Endodermal cell (in vitro differentiated cells): ENCODE results near the gene VPS45. TPM values are rescaled to one million over a fixed set of nuclear protein-coding genes. Genes with fewer than 3 reads are reported as not detected.

Experiments
- DNase-seq: peaks from one replicate; pipeline ENCODE4 v3.0.0-alpha.2; 2017
- H3K27ac ChIP-seq: 2 replicates; pipeline ENCODE4 v1.5.1; 2013; ENCODE audit warnings: mild to moderate bottlenecking, low read depth, low read length, moderate library complexity
- H3K27me3 ChIP-seq: 2 replicates; pipeline ENCODE4 v1.6.1; 2013; ENCODE audit warnings: mild to moderate bottlenecking, low read length, moderate library complexity; ENCODE audit not compliant: insufficient read depth, control insufficient read depth, poor library complexity, severe bottlenecking
- H3K36me3 ChIP-seq: 2 replicates; pipeline ENCODE4 v1.7.0; 2013; ENCODE audit warnings: mild to moderate bottlenecking, low read length, moderate library complexity; ENCODE audit not compliant: control insufficient read depth, insufficient read depth
- H3K4me1 ChIP-seq: one replicate; pipeline ENCODE4 v1.7.0; 2013; ENCODE audit warnings: low read length; ENCODE audit not compliant: control insufficient read depth, insufficient read depth
- H3K4me3 ChIP-seq: 2 replicates; pipeline ENCODE4 v1.5.1; 2013; ENCODE audit warnings: mild to moderate bottlenecking, low read length, moderate library complexity
- H3K9ac ChIP-seq: 2 replicates; pipeline ENCODE4 v1.6.1; 2013; ENCODE audit warnings: mild to moderate bottlenecking, low read length, moderate library complexity; ENCODE audit not compliant: poor library complexity, severe bottlenecking; ENCODE audit errors: extremely low read depth
- H3K9me3 ChIP-seq: 2 replicates; pipeline ENCODE4 v1.6.1; 2013; ENCODE audit warnings: mild to moderate bottlenecking, low read length, moderate library complexity; ENCODE audit not compliant: control insufficient read depth
- H3K27ac Mint-ChIP-seq: 2 replicates; pipeline ENCODE4 v1.8.0; 2020; ENCODE audit warnings: mixed read lengths
- H3K27me3 Mint-ChIP-seq: 2 replicates; pipeline ENCODE4 v1.8.0; 2021; ENCODE audit warnings: mild to moderate bottlenecking, mixed read lengths; ENCODE audit not compliant: insufficient read depth
- H3K36me3 Mint-ChIP-seq: 2 replicates; pipeline ENCODE4 v1.8.0; 2020; ENCODE audit warnings: low read depth, mixed read lengths
- H3K4me1 Mint-ChIP-seq: 2 replicates; pipeline ENCODE4 v1.8.0; 2020; ENCODE audit warnings: mixed read lengths
- H3K4me3 Mint-ChIP-seq: 2 replicates; pipeline ENCODE4 v1.8.0; 2020; ENCODE audit warnings: mild to moderate bottlenecking, moderate library complexity, mixed read lengths
- H3K9me3 Mint-ChIP-seq: 2 replicates; pipeline ENCODE4 v1.8.0; 2020; ENCODE audit warnings: mild to moderate bottlenecking, mixed read lengths
- CTCF ChIP-seq: fragments of 200-600 bp; sonication (generic); conservative IDR thresholded peaks from 2 replicates; pipeline ENCODE4 v1.5.0; 2021; ENCODE audit warnings: antibody characterized with exemption, mild to moderate bottlenecking
- WGBS, 2 experiments: methylation state at CpG; one replicate each; pipeline versions ENCODE4 v1.1.5 to v1.1.7; 2013; ENCODE audit warnings: missing lambda C conversion rate in 2 of 2, mixed read lengths in 1 of 2; ENCODE audit not compliant: insufficient coverage in 1 of 2, insufficient read length in 1 of 2; 5-methylcytosine and 5-hydroxymethylcytosine counted together
- total RNA-seq, 2 donors: library from RNA; stranded (reverse); fragmentation: NEBNext Ultra II Directional in 1 of 2; extraction: Animal tissue kit (Norgen Biotek cat#: 25700) in 1 of 2; gene quantifications; 2 replicates in 1 of 2; 3 replicates in 1 of 2; pipeline ENCODE4 v1.2.1, GENCODE V29; 2021

VPS45 gene
- total RNA-seq, 2 donors from 2014 or later: 32.6 to 35.0 TPM

GRCh38 chr1:150168960-150169601, 101.5 kb downstream of the VPS45 start:
- Histone ChIP-seq H3K9ac (no peak overlapping the region), H3K36me3 (no peaks in the 10 kb centered on the region), H3K27me3 (no peaks in the 10 kb centered on the region), H3K4me1 (no peaks in the 10 kb centered on the region), H3K4me3 (no peak overlapping the region), H3K9me3 (no peaks in the 10 kb centered on the region), H3K27ac (no peak overlapping the region)
- H3K4me1 Mint-ChIP-seq: peaks cover 10% of the 10 kb centered on the region
- H3K27me3 Mint-ChIP-seq: no peaks in the 10 kb centered on the region
- H3K4me3 Mint-ChIP-seq: no peak overlapping the region
- DNase-seq: peak; percentile 90
- no peaks in the 10 kb centered on the region for H3K9me3 Mint-ChIP-seq
- H3K27ac Mint-ChIP-seq: no peak overlapping the region
- peak; percentile 89 for TF ChIP-seq CTCF
- no peaks in the 10 kb centered on the region for H3K36me3 Mint-ChIP-seq
- WGBS, 2 experiments: 58 to 83% methylated on average over 2 to 6 of the region's 6 CpGs

- Histone ChIP-seq H3K9me3 (no peaks in the 10 kb centered on the region), H3K4me1 (no peaks in the 10 kb centered on the region), H3K27ac (no peak overlapping the region), H3K36me3 (no peaks in the 10 kb centered on the region), H3K27me3 (no peaks in the 10 kb centered on the region), H3K9ac (no peak overlapping the region), H3K4me3 (no peak overlapping the region)
- DNase-seq: no peak
- 92 to 100% methylated on average over 1 to 2 of the region's 2 CpGs for WGBS, 2 experiments
- H3K4me3 Mint-ChIP-seq: no peak overlapping the region
- H3K4me1 Mint-ChIP-seq: no peaks in the 10 kb centered on the region
- H3K36me3 Mint-ChIP-seq: no peaks in the 10 kb centered on the region
- H3K27me3 Mint-ChIP-seq: no peaks in the 10 kb centered on the region
- no peaks in the 10 kb centered on the region for H3K9me3 Mint-ChIP-seq
- no peak overlapping the region for H3K27ac Mint-ChIP-seq
- TF ChIP-seq CTCF: no peak
Measured at GRCh38 chr1:150171801-150172200, 104.2 kb downstream of the VPS45 start.

GRCh38 chr1:150173141-150173585, 105.6 kb downstream of the VPS45 start:
- Histone ChIP-seq H3K9ac (no peak overlapping the region), H3K27me3 (no peaks in the 10 kb centered on the region), H3K4me1 (no peaks in the 10 kb centered on the region), H3K9me3 (no peaks in the 10 kb centered on the region), H3K4me3 (no peak overlapping the region), H3K36me3 (no peaks in the 10 kb centered on the region), H3K27ac (peak overlapping the region; percentile 85)
- WGBS, 2 experiments: 66 to 81% methylated on average over 6 to 7 of the region's 7 CpGs
- Mint-ChIP-seq H3K36me3 (no peaks in the 10 kb centered on the region), H3K27me3 (no peaks in the 10 kb centered on the region), H3K9me3 (no peaks in the 10 kb centered on the region), H3K27ac (peak overlapping the region; percentile 33), H3K4me3 (no peak overlapping the region), H3K4me1 (no peaks in the 10 kb centered on the region)
- DNase-seq: no peak
- no peak for TF ChIP-seq CTCF
